Measurements from ENCODE around the gene PKMYT1.

Gene PKMYT1

DNA sequence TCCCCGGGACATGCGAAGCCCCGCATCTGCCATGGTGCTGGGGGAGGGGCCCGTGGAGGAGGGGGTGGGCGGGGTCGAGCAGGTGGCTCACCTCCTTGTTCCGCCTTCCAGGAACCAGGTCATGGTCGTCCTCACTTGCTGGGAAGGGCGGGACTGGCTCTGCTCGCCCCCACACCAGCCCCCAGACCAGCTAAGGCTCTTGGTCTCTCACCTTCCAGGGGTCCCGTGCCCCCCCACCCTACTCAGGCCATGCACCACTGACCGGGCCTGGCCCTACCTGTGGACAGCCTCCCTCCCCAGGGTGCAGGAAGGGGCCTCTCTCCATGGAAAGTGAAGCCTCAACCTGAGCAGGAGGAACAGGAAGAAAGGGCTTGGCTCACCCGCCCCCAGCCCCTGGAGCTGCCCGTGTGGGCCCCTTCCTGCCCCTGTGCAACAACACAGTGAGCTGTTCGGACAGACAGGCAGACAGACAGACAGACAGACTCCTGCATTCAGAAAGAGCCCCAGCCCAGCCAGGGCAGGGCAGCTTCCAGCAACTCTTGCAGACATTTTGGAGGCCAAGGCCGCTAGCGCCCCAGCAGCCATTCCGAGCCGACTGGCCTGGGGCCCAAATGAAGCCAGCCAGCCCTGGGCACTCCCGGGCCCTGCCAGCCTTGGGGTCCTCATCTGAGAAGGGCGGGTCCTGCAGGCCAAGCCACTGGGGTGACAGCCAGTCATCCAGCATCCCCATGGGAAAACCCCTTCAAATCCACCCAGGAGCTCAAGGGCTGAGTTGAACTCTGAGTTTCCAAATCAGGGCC, 24.3 kb downstream of the PKMYT1 start:
- no peak overlapping the region for H3K4me3 ChIP-seq (ENCODE audit: low read depth, low read length)
- no peaks in the 10 kb centered on the region for H3K79me2 ChIP-seq (ENCODE audit: control insufficient read depth, insufficient read depth, low read length, unreplicated experiment)
- no peak overlapping the region for H2AFZ ChIP-seq (ENCODE audit: low read length, unreplicated experiment)
- no peak overlapping the region for H3K27ac ChIP-seq (ENCODE audit: low read depth, low read length)
- H3K27me3 ChIP-seq (ENCODE audit: insufficient read depth, low read length) = peaks cover 11% of the 10 kb centered on the region; the same call in 1 of the 2 replicates
- H3K4me1 ChIP-seq (ENCODE audit: control insufficient read depth, insufficient read depth, low read length, unreplicated experiment) = no peaks in the 10 kb centered on the region
- no peaks in the 10 kb centered on the region for H3K36me3 ChIP-seq (ENCODE audit: insufficient read depth, low read length)

DNA sequence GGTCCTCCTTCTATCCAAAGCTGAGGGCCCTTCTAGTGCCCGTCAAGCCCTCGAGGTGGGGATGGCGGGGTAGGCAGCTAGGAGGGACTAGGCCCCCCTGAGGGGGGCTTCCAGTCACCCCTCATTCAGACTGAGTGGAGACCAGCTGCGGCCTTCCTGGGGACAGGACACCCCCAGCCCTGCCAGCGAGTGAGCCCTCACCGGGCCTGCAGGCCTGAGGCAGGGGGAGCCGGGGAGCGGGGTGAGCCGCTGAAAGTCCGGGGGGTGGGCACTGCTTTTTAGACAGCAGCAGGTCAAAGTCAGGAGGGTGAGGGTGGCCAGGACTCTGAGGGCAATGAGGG, 24.8 kb downstream of the PKMYT1 start:
- no peaks in the 10 kb centered on the region for H3K4me1 ChIP-seq (ENCODE audit: control insufficient read depth, insufficient read depth, low read length, unreplicated experiment)
- no peaks in the 10 kb centered on the region for H3K36me3 ChIP-seq (ENCODE audit: insufficient read depth, low read length)
- H3K79me2 ChIP-seq (ENCODE audit: control insufficient read depth, insufficient read depth, low read length, unreplicated experiment) = no peaks in the 10 kb centered on the region
- no peak overlapping the region for H3K4me3 ChIP-seq (ENCODE audit: low read depth, low read length)
- H2AFZ ChIP-seq (ENCODE audit: low read length, unreplicated experiment) = no peak overlapping the region
- H3K27ac ChIP-seq (ENCODE audit: low read depth, low read length) = no peak overlapping the region
- peaks cover 11% of the 10 kb centered on the region; the same call in 1 of the 2 replicates for H3K27me3 ChIP-seq (ENCODE audit: insufficient read depth, low read length)

- H3K36me3 ChIP-seq (ENCODE audit: insufficient read depth, low read length) = no peaks in the 10 kb centered on the region
- H2AFZ ChIP-seq (ENCODE audit: low read length, unreplicated experiment) = no peak overlapping the region
- H3K4me1 ChIP-seq (ENCODE audit: control insufficient read depth, insufficient read depth, low read length, unreplicated experiment) = no peaks in the 10 kb centered on the region
- no peak overlapping the region for H3K4me3 ChIP-seq (ENCODE audit: low read depth, low read length)
- peaks cover 11% of the 10 kb centered on the region; the same call in 1 of the 2 replicates for H3K27me3 ChIP-seq (ENCODE audit: insufficient read depth, low read length)
- H3K27ac ChIP-seq (ENCODE audit: low read depth, low read length) = no peak overlapping the region
- no peaks in the 10 kb centered on the region for H3K79me2 ChIP-seq (ENCODE audit: control insufficient read depth, insufficient read depth, low read length, unreplicated experiment)
These were observed 25.4 kb downstream of the PKMYT1 start for GRCh38 chr16:2954656-2955381.

DNA sequence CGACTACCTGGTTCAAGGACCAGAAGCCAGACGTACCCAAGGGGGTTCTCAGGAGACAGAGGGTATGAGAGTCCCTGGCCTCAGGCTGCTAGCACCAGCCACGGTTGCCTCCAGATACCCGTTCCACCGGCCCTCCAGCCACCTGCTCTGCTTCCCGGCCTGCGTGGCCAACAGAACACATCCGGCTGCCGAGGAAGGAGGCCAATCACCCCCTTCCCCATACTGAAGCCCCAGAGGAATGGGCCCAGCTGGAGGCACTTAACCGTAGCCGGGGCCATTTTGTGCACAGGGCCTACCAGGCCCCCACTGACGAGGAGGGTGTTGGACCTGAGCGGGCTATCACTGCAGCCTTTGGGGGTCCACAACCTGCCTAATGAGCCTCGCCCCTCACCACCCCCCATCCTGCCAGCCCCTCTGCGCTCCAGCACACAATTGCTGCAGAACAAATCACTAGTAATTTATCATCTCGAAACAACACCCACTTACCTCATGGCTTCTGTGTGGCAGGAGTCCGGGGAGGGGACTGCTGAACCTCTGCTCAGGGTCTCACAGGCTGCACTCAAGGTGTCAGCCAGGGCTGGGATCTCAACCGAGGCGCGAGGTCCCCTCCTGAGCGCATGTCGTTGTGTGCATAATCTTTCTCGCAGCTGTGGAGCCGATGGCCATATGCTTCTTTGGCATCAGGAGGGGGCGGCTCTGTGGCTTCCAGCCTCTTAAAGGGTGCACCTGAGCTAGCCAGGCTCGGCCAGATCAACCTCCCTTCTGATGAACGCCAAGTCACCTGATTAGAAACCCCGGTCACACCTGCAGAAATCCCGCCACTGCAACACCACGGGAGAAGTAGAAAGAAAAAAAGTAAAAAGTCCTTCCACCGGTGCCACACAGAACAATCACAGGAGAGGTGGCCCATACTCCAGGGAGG, 26.3 kb downstream of the PKMYT1 start:
- Histone ChIP-seq H3K36me3 (ENCODE audit: insufficient read depth, low read length) (no peaks in the 10 kb centered on the region), H3K27me3 (ENCODE audit: insufficient read depth, low read length) (peaks cover 11% of the 10 kb centered on the region; the same call in 1 of the 2 replicates), H3K4me1 (ENCODE audit: control insufficient read depth, insufficient read depth, low read length, unreplicated experiment) (no peaks in the 10 kb centered on the region), H2AFZ (ENCODE audit: low read length, unreplicated experiment) (no peak overlapping the region), H3K79me2 (ENCODE audit: control insufficient read depth, insufficient read depth, low read length, unreplicated experiment) (no peaks in the 10 kb centered on the region), H3K27ac (ENCODE audit: low read depth, low read length) (no peak overlapping the region), H3K4me3 (ENCODE audit: low read depth, low read length) (no peak overlapping the region)

GRCh38 chr16:2952679-2953078, 27.6 kb downstream of the PKMYT1 start:
- H3K27ac ChIP-seq (ENCODE audit: low read depth, low read length) = no peak overlapping the region
- no peaks in the 10 kb centered on the region for H3K36me3 ChIP-seq (ENCODE audit: insufficient read depth, low read length)
- no peaks in the 10 kb centered on the region for H3K79me2 ChIP-seq (ENCODE audit: control insufficient read depth, insufficient read depth, low read length, unreplicated experiment)
- no peak overlapping the region for H2AFZ ChIP-seq (ENCODE audit: low read length, unreplicated experiment)
- H3K4me3 ChIP-seq (ENCODE audit: low read depth, low read length) = no peak overlapping the region
- H3K4me1 ChIP-seq (ENCODE audit: control insufficient read depth, insufficient read depth, low read length, unreplicated experiment) = no peaks in the 10 kb centered on the region
- peaks cover 11% of the 10 kb centered on the region; the same call in 1 of the 2 replicates for H3K27me3 ChIP-seq (ENCODE audit: insufficient read depth, low read length)

- H3K36me3 ChIP-seq (ENCODE audit: insufficient read depth, low read length) = peaks cover 6% of the 10 kb centered on the region; the same call in 1 of the 2 replicates
- no peaks in the 10 kb centered on the region for H3K79me2 ChIP-seq (ENCODE audit: control insufficient read depth, insufficient read depth, low read length, unreplicated experiment)
- H2AFZ ChIP-seq (ENCODE audit: low read length, unreplicated experiment) = no peak overlapping the region
- no peak overlapping the region for H3K27ac ChIP-seq (ENCODE audit: low read depth, low read length)
- H3K4me3 ChIP-seq (ENCODE audit: low read depth, low read length) = no peak overlapping the region
- H3K4me1 ChIP-seq (ENCODE audit: control insufficient read depth, insufficient read depth, low read length, unreplicated experiment) = no peaks in the 10 kb centered on the region
- H3K27me3 ChIP-seq (ENCODE audit: insufficient read depth, low read length) = peaks cover 11% of the 10 kb centered on the region; the same call in 1 of the 2 replicates
These were observed 29.5 kb downstream of the PKMYT1 start for GRCh38 chr16:2950773-2951172.

GRCh38 chr16:2950353-2950724, 29.9 kb downstream of the PKMYT1 start:
- Histone ChIP-seq H2AFZ (ENCODE audit: low read length, unreplicated experiment) (no peak overlapping the region), H3K4me3 (ENCODE audit: low read depth, low read length) (no peak overlapping the region), H3K4me1 (ENCODE audit: control insufficient read depth, insufficient read depth, low read length, unreplicated experiment) (no peaks in the 10 kb centered on the region), H3K36me3 (ENCODE audit: insufficient read depth, low read length) (peaks cover 6% of the 10 kb centered on the region; the same call in 1 of the 2 replicates), H3K27ac (ENCODE audit: low read depth, low read length) (no peak overlapping the region), H3K79me2 (ENCODE audit: control insufficient read depth, insufficient read depth, low read length, unreplicated experiment) (no peaks in the 10 kb centered on the region), H3K27me3 (ENCODE audit: insufficient read depth, low read length) (peaks cover 11% of the 10 kb centered on the region; the same call in 1 of the 2 replicates)

GRCh38 chr16:2949705-2950352, 30.4 kb downstream of the PKMYT1 start:
- Histone ChIP-seq H2AFZ (ENCODE audit: low read length, unreplicated experiment) (no peak overlapping the region), H3K36me3 (ENCODE audit: insufficient read depth, low read length) (peaks cover 6% of the 10 kb centered on the region; the same call in 1 of the 2 replicates), H3K79me2 (ENCODE audit: control insufficient read depth, insufficient read depth, low read length, unreplicated experiment) (no peaks in the 10 kb centered on the region), H3K27me3 (ENCODE audit: insufficient read depth, low read length) (peaks cover 9% of the 10 kb centered on the region; the same call in 1 of the 2 replicates), H3K27ac (ENCODE audit: low read depth, low read length) (no peak overlapping the region), H3K4me3 (ENCODE audit: low read depth, low read length) (no peak overlapping the region), H3K4me1 (ENCODE audit: control insufficient read depth, insufficient read depth, low read length, unreplicated experiment) (no peaks in the 10 kb centered on the region)

GRCh38 chr16:2948807-2949704, 31.2 kb downstream of the PKMYT1 start:
- Histone ChIP-seq H3K27me3 (ENCODE audit: insufficient read depth, low read length) (peaks cover 3% of the 10 kb centered on the region; the same call in 1 of the 2 replicates), H2AFZ (ENCODE audit: low read length, unreplicated experiment) (no peak overlapping the region), H3K4me3 (ENCODE audit: low read depth, low read length) (no peak overlapping the region), H3K27ac (ENCODE audit: low read depth, low read length) (no peak overlapping the region), H3K79me2 (ENCODE audit: control insufficient read depth, insufficient read depth, low read length, unreplicated experiment) (no peaks in the 10 kb centered on the region), H3K36me3 (ENCODE audit: insufficient read depth, low read length) (peaks cover 6% of the 10 kb centered on the region; the same call in 1 of the 2 replicates), H3K4me1 (ENCODE audit: control insufficient read depth, insufficient read depth, low read length, unreplicated experiment) (no peaks in the 10 kb centered on the region)
